LNCaP clone FGC (cell line): ENCODE measurements around the gene TSPAN14.

Source experiments
- DNase-seq: peaks from one replicate; pipeline ENCODE4 v3.0.0-alpha.2; 2011; ENCODE audit warnings: low read depth
- H3K4me3 ChIP-seq: 2 replicates; pipeline ENCODE4 v1.5.1; 2011; ENCODE audit warnings: mild to moderate bottlenecking, low read depth, low read length, control low read depth
- CTCF ChIP-seq: IDR thresholded peaks from 2 replicates; pipeline ENCODE4 v1.5.1; 2012; ENCODE audit warnings: mild to moderate bottlenecking; ENCODE audit not compliant: control insufficient read depth, insufficient read depth; ENCODE audit errors: extremely low read depth

The TSPAN14 gene

GRCh38 chr10:80484676-80485075, 30.6 kb downstream of the TSPAN14 start:
- H3K4me3 ChIP-seq: no peak overlapping the region
- no peak for DNase-seq
- TF ChIP-seq CTCF: no peak

- DNase-seq: no peak
- no peak overlapping the region for H3K4me3 ChIP-seq
- no peak for TF ChIP-seq CTCF
Measured at GRCh38 chr10:80485076-80485945, 31.2 kb downstream of the TSPAN14 start.

- DNase-seq: no peak
- H3K4me3 ChIP-seq: no peak overlapping the region
- TF ChIP-seq CTCF: no peak
Measured at GRCh38 chr10:80485946-80486764, 32.0 kb downstream of the TSPAN14 start.

- H3K4me3 ChIP-seq: no peak overlapping the region
- DNase-seq: no peak
- no peak for TF ChIP-seq CTCF
Measured at GRCh38 chr10:80486785-80487420, 32.8 kb downstream of the TSPAN14 start.

GRCh38 chr10:80487421-80487785, 33.3 kb downstream of the TSPAN14 start:
- TF ChIP-seq CTCF: no peak
- no peak overlapping the region for H3K4me3 ChIP-seq
- DNase-seq: no peak

GRCh38 chr10:80487791-80488538, 33.9 kb downstream of the TSPAN14 start:
- no peak overlapping the region for H3K4me3 ChIP-seq
- TF ChIP-seq CTCF: no peak
- DNase-seq: no peak
